H1 (cell line): ENCODE measurements around the gene CST7. TPM values are rescaled to one million over a fixed set of nuclear protein-coding genes. Genes with fewer than 3 reads are reported as not detected.

ENCODE experiments used
- CHD2 ChIP-seq: IDR thresholded peaks from 2 replicates; pipeline ENCODE4 v1.6.1; 2012; ENCODE audit warnings: low read length, improper control_type of control experiment
- TBP ChIP-seq: IDR thresholded peaks from 2 replicates; pipeline ENCODE4 v1.6.1; 2011; ENCODE audit warnings: low read depth, low read length, improper control_type of control experiment
- polyA plus RNA-seq, 7 experiments: library from polyadenylated mRNA; depleted of rRNA in 3 of 7; stranded (reverse) in 5 of 7; unstranded in 2 of 7; fragments of >200 nt in 5 of 7; fragments of 200-250 nt in 2 of 7; gene quantifications; 1 replicate in 5 of 7; 2 replicates in 1 of 7; 4 replicates in 1 of 7; pipeline versions ENCODE4 v1.2.1 to v1.2.3, GENCODE V29; 2011 to 2013; ENCODE audit warnings: missing spikeins in 2 of 7, mixed read lengths in 2 of 7
- total RNA-seq: library from RNA; stranded (reverse); fragmentation: NEBNext Ultra II Directional; extraction: Animal tissue kit (Norgen Biotek cat#: 25700); gene quantifications from 2 replicates; pipeline ENCODE4 v1.2.1, GENCODE V29; 2021
- TF ChIP-seq, protein P1 (sequence below): fragments of 300-600 bp; sonication (generic); IDR thresholded peaks from 2 replicates; pipeline ENCODE4 v1.7.1; 2012; ENCODE audit warnings: low read length, moderate library complexity, mild to moderate bottlenecking, inconsistent platforms; ENCODE audit not compliant: insufficient replicate concordance

CST7 gene
- total and polyA plus RNA-seq, 2 of the 8 experiments (the other 6 are each of a cell fraction or from before 2014, with no cell fraction given), result not detected

DNA sequence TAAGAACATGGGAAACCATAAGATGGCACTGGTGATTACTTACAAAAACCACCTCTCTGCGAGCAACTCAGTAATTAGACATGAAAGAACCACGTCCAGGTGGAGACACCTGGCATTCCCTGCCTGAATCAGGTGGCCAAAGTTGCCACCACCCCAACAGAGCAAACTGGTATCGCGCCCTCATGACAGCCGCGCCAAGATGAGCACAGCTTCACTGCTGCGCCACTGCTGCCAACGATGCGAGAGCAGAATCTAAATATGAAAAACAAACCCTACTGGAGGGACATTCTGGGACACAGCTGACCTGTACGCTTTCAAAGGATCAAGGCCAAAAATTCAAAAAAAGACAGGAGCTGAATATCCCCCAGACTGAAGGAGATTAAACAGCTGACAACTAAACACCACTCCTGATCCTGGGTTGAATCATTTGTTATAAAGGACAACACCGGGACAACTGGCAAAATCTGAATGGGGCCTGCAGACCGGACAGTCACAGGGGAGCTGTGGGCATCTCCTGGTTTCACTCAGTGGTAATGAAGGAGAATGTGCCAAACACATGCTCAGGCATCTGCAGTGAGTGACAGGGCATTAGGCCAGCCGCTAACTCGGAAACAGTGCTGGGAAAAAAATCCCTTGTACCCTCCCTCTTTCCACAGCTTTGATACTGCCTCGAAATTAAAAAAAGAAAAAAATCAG is 17.4 kb downstream of the CST7 start (continued):
- TF ChIP-seq, protein P1, sequence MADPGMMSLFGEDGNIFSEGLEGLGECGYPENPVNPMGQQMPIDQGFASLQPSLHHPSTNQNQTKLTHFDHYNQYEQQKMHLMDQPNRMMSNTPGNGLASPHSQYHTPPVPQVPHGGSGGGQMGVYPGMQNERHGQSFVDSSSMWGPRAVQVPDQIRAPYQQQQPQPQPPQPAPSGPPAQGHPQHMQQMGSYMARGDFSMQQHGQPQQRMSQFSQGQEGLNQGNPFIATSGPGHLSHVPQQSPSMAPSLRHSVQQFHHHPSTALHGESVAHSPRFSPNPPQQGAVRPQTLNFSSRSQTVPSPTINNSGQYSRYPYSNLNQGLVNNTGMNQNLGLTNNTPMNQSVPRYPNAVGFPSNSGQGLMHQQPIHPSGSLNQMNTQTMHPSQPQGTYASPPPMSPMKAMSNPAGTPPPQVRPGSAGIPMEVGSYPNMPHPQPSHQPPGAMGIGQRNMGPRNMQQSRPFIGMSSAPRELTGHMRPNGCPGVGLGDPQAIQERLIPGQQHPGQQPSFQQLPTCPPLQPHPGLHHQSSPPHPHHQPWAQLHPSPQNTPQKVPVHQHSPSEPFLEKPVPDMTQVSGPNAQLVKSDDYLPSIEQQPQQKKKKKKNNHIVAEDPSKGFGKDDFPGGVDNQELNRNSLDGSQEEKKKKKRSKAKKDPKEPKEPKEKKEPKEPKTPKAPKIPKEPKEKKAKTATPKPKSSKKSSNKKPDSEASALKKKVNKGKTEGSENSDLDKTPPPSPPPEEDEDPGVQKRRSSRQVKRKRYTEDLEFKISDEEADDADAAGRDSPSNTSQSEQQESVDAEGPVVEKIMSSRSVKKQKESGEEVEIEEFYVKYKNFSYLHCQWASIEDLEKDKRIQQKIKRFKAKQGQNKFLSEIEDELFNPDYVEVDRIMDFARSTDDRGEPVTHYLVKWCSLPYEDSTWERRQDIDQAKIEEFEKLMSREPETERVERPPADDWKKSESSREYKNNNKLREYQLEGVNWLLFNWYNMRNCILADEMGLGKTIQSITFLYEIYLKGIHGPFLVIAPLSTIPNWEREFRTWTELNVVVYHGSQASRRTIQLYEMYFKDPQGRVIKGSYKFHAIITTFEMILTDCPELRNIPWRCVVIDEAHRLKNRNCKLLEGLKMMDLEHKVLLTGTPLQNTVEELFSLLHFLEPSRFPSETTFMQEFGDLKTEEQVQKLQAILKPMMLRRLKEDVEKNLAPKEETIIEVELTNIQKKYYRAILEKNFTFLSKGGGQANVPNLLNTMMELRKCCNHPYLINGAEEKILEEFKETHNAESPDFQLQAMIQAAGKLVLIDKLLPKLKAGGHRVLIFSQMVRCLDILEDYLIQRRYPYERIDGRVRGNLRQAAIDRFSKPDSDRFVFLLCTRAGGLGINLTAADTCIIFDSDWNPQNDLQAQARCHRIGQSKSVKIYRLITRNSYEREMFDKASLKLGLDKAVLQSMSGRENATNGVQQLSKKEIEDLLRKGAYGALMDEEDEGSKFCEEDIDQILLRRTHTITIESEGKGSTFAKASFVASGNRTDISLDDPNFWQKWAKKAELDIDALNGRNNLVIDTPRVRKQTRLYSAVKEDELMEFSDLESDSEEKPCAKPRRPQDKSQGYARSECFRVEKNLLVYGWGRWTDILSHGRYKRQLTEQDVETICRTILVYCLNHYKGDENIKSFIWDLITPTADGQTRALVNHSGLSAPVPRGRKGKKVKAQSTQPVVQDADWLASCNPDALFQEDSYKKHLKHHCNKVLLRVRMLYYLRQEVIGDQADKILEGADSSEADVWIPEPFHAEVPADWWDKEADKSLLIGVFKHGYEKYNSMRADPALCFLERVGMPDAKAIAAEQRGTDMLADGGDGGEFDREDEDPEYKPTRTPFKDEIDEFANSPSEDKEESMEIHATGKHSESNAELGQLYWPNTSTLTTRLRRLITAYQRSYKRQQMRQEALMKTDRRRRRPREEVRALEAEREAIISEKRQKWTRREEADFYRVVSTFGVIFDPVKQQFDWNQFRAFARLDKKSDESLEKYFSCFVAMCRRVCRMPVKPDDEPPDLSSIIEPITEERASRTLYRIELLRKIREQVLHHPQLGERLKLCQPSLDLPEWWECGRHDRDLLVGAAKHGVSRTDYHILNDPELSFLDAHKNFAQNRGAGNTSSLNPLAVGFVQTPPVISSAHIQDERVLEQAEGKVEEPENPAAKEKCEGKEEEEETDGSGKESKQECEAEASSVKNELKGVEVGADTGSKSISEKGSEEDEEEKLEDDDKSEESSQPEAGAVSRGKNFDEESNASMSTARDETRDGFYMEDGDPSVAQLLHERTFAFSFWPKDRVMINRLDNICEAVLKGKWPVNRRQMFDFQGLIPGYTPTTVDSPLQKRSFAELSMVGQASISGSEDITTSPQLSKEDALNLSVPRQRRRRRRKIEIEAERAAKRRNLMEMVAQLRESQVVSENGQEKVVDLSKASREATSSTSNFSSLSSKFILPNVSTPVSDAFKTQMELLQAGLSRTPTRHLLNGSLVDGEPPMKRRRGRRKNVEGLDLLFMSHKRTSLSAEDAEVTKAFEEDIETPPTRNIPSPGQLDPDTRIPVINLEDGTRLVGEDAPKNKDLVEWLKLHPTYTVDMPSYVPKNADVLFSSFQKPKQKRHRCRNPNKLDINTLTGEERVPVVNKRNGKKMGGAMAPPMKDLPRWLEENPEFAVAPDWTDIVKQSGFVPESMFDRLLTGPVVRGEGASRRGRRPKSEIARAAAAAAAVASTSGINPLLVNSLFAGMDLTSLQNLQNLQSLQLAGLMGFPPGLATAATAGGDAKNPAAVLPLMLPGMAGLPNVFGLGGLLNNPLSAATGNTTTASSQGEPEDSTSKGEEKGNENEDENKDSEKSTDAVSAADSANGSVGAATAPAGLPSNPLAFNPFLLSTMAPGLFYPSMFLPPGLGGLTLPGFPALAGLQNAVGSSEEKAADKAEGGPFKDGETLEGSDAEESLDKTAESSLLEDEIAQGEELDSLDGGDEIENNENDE, result no peak
- TF ChIP-seq TBP (no peak), CHD2 (no peak)
